OCI-LY1 (cell line): ENCODE data around the gene IQCK.

Experiments used
- H2AFZ ChIP-seq: fragments of 200-600 bp; sonication (generic), shearing (Covaris generic); 2 replicates; pipeline ENCODE4 v1.6.0; 2014; ENCODE audit warnings: antibody characterized with exemption, mild to moderate bottlenecking, low read length
- H3F3A ChIP-seq: fragments of 200-600 bp; sonication (generic), shearing (Covaris generic); 2 replicates; pipeline ENCODE4 v1.6.0; 2014; ENCODE audit warnings: mild to moderate bottlenecking, antibody characterized with exemption, low read length, moderate library complexity; ENCODE audit not compliant: insufficient read depth
- H3K27ac ChIP-seq: fragments of 200-600 bp; sonication (generic); 2 replicates; pipeline ENCODE4 v1.5.1; 2014; ENCODE audit warnings: low read length, mixed run types, mild to moderate bottlenecking, low read depth; ENCODE audit not compliant: poor library complexity, severe bottlenecking
- H3K27me3 ChIP-seq: fragments of 200-600 bp; sonication (generic); 2 replicates; pipeline ENCODE4 v1.6.0; 2014; ENCODE audit warnings: antibody characterized with exemption, mild to moderate bottlenecking, low read length, moderate library complexity; ENCODE audit not compliant: insufficient read depth
- H3K36me3 ChIP-seq: fragments of 200-600 bp; sonication (generic); 2 replicates; pipeline ENCODE4 v1.6.1; 2014; ENCODE audit warnings: mild to moderate bottlenecking, antibody characterized with exemption, low read length, moderate library complexity, mixed read lengths; ENCODE audit not compliant: insufficient read depth
- H3K4me1 ChIP-seq: fragments of 200-600 bp; sonication (generic); 2 replicates; pipeline ENCODE4 v1.5.1; 2014; ENCODE audit warnings: mild to moderate bottlenecking, low read length, moderate library complexity; ENCODE audit not compliant: insufficient read depth, severe bottlenecking
- H3K4me2 ChIP-seq: fragments of 200-600 bp; sonication (generic), shearing (Covaris generic); 2 replicates; pipeline ENCODE4 v1.6.1; 2014; ENCODE audit warnings: low read length
- H3K4me3 ChIP-seq: fragments of 200-600 bp; sonication (generic); 2 replicates; pipeline ENCODE4 v1.5.1; 2014; ENCODE audit warnings: low read length, low read depth, mild to moderate bottlenecking, mixed read lengths; ENCODE audit not compliant: poor library complexity, severe bottlenecking
- H3K79me2 ChIP-seq: fragments of 200-600 bp; shearing (Covaris generic); 2 replicates; pipeline ENCODE4 v1.6.1; 2016; ENCODE audit warnings: mixed run types, low read length, mixed read lengths; ENCODE audit not compliant: insufficient read depth
- H3K9ac ChIP-seq: fragments of 200-600 bp; sonication (generic), shearing (Covaris generic); 2 replicates; pipeline ENCODE4 v1.6.1; 2014; ENCODE audit warnings: mild to moderate bottlenecking, low read length, mixed read lengths
- H3K9me2 ChIP-seq: fragments of 200-600 bp; sonication (generic), shearing (Covaris generic); 2 replicates; pipeline ENCODE4 v1.6.1; 2014; ENCODE audit warnings: low read depth, mild to moderate bottlenecking, low read length, mixed read lengths
- H3K9me3 ChIP-seq: fragments of 200-600 bp; shearing (Covaris generic); 2 replicates; pipeline ENCODE4 v1.6.1; 2014; ENCODE audit warnings: low read length, mixed read lengths
- H4K20me1 ChIP-seq: fragments of 200-600 bp; sonication (generic), shearing (Covaris generic); 2 replicates; pipeline ENCODE4 v1.6.0; 2016; ENCODE audit warnings: mild to moderate bottlenecking, low read length; ENCODE audit not compliant: insufficient read depth
- CTCF ChIP-seq: fragments of 200-600 bp; sonication (generic), shearing (Covaris generic); IDR thresholded peaks from 2 replicates; pipeline ENCODE4 v1.5.1; 2017; ENCODE audit warnings: mild to moderate bottlenecking, antibody characterized with exemption, low read length, moderate library complexity, mixed read lengths
- EZH2 ChIP-seq: fragments of 200-600 bp; sonication (generic), shearing (Covaris generic); IDR thresholded peaks from 2 replicates; pipeline ENCODE4 v1.8.0; 2017; ENCODE audit warnings: borderline replicate concordance, mixed run types, mild to moderate bottlenecking, antibody characterized with exemption, low read length, moderate library complexity, mixed read lengths

IQCK gene

GRCh38 chr16:19757762-19758595 is 39.9 kb downstream of the IQCK start:
- Histone ChIP-seq H3F3A (no peaks in the 10 kb centered on the region), H3K79me2 (no peaks in the 10 kb centered on the region), H2AFZ (no peak overlapping the region), H3K4me2 (no peak overlapping the region), H3K9me2 (no peaks in the 10 kb centered on the region), H3K9ac (no peak overlapping the region), H3K27me3 (no peaks in the 10 kb centered on the region), H3K4me1 (no peaks in the 10 kb centered on the region), H3K36me3 (no peaks in the 10 kb centered on the region), H3K9me3 (no peaks in the 10 kb centered on the region), H3K27ac (no peak overlapping the region), H3K4me3 (no peak overlapping the region), H4K20me1 (no peaks in the 10 kb centered on the region)
- TF ChIP-seq CTCF: no peak
- no peak for TF ChIP-seq EZH2

- H3K4me1 ChIP-seq: no peaks in the 10 kb centered on the region
- no peaks in the 10 kb centered on the region for H3K79me2 ChIP-seq
- no peaks in the 10 kb centered on the region for H3K9me2 ChIP-seq
- no peaks in the 10 kb centered on the region for H4K20me1 ChIP-seq
- H2AFZ ChIP-seq: no peak overlapping the region
- no peaks in the 10 kb centered on the region for H3K9me3 ChIP-seq
- H3K36me3 ChIP-seq: no peaks in the 10 kb centered on the region
- H3K9ac ChIP-seq: no peak overlapping the region
- H3K4me3 ChIP-seq: no peak overlapping the region
- no peak overlapping the region for H3K27ac ChIP-seq
- no peak for TF ChIP-seq EZH2
- no peak for TF ChIP-seq CTCF
- H3F3A ChIP-seq: no peaks in the 10 kb centered on the region
- H3K27me3 ChIP-seq: no peaks in the 10 kb centered on the region
- no peak overlapping the region for H3K4me2 ChIP-seq
Measured at GRCh38 chr16:19760356-19761060, 42.4 kb downstream of the IQCK start.

GRCh38 chr16:19765860-19766553 is 47.9 kb downstream of the IQCK start:
- no peak for TF ChIP-seq EZH2
- TF ChIP-seq CTCF: no peak
- Histone ChIP-seq H3K9me3 (no peaks in the 10 kb centered on the region), H3F3A (no peaks in the 10 kb centered on the region), H4K20me1 (no peaks in the 10 kb centered on the region), H3K79me2 (no peaks in the 10 kb centered on the region), H3K27ac (no peak overlapping the region), H3K4me3 (no peak overlapping the region), H3K36me3 (no peaks in the 10 kb centered on the region), H3K9ac (no peak overlapping the region), H3K4me2 (no peak overlapping the region), H3K4me1 (no peaks in the 10 kb centered on the region), H3K27me3 (no peaks in the 10 kb centered on the region), H3K9me2 (no peaks in the 10 kb centered on the region), H2AFZ (no peak overlapping the region)
